ENCODE measurements around the gene ZFX. TPM values are rescaled to one million over a fixed set of nuclear protein-coding genes. Genes with fewer than 3 reads are reported as not detected.
"Not testable (repeated sequence)": the region's sequence is repeated elsewhere in the genome, so short reads cannot be mapped to it uniquely, and the experiment has no call there.

ZFX gene
- total RNA-seq, 4 donors from 2014 or later: 19.2 to 88.0 (median 49.5) TPM

GRCh38 chrX:24117258-24117657 is 32.3 kb upstream of the ZFX start:
- H3K36me3 ChIP-seq: no peaks in the 10 kb centered on the region
- WGBS, 2 donors: 13 to 20% methylated on average over 3 of the region's 3 CpGs
- TF ChIP-seq POLR2A (IDR thresholded peaks at IDR 0.05) (no peak), CTCF (IDR thresholded peaks at IDR 0.05) (no peak)
- peak overlapping the region in 2 of 4 donors; percentile 29 to 38 for H3K27ac ChIP-seq
- no peaks in the 10 kb centered on the region for H3K9me3 ChIP-seq
- intact Hi-C loops (cut with DNase I): no loop called here
- no peak for DNase-seq
- H3K4me1 ChIP-seq: peaks cover 0 to 5% (median 0%) of the 10 kb centered on the region in 3 donors
- no peaks in the 10 kb centered on the region for H3K27me3 ChIP-seq
- H3K4me3 ChIP-seq: no peak overlapping the region

GRCh38 chrX:24124244-24124799 is 25.2 kb upstream of the ZFX start:
- Histone ChIP-seq H3K9me3 (no peaks in the 10 kb centered on the region), H3K4me3 (no peak overlapping the region), H3K4me1 (no peaks in the 10 kb centered on the region), H3K27ac (no peak overlapping the region), H3K27me3 (no peaks in the 10 kb centered on the region), H3K36me3 (no peaks in the 10 kb centered on the region)
- WGBS, 2 donors: 45 to 47% methylated on average over 4 of the region's 4 CpGs
- no peak for TF ChIP-seq POLR2A (IDR thresholded peaks at IDR 0.05)
- DNase-seq: no peak
- intact Hi-C loops (cut with DNase I): no loop called here

GRCh38 chrX:24125028-24125612 is 24.4 kb upstream of the ZFX start:
- no peak for DNase-seq
- WGBS, 2 donors: 63% methylated on average over 5 to 8 of the region's 8 CpGs
- Histone ChIP-seq H3K27me3 (no peaks in the 10 kb centered on the region), H3K4me1 (no peaks in the 10 kb centered on the region), H3K9me3 (no peaks in the 10 kb centered on the region), H3K36me3 (no peaks in the 10 kb centered on the region), H3K4me3 (no peak overlapping the region), H3K27ac (no peak overlapping the region)
- intact Hi-C loops (cut with DNase I): no loop called here
- TF ChIP-seq CTCF (IDR thresholded peaks at IDR 0.05) (no peak), POLR2A (IDR thresholded peaks at IDR 0.05) (no peak)

GRCh38 chrX:24131476-24131875 is 18.1 kb upstream of the ZFX start:
- DNase-seq: no peak
- H3K27ac ChIP-seq: no peak overlapping the region
- H3K27me3 ChIP-seq: no peaks in the 10 kb centered on the region
- H3K36me3 ChIP-seq: no peaks in the 10 kb centered on the region
- H3K4me1 ChIP-seq: no peaks in the 10 kb centered on the region
- TF ChIP-seq CTCF (IDR thresholded peaks at IDR 0.05) (no peak), POLR2A (IDR thresholded peaks at IDR 0.05) (no peak)
- no peak overlapping the region for H3K4me3 ChIP-seq
- intact Hi-C loops (cut with DNase I): no loop called here
- 100% methylated on average over 1 of the region's 1 CpG; no CpG with 5 or more reads in 1 of the 2 donors for WGBS, 2 donors
- H3K9me3 ChIP-seq: no peaks in the 10 kb centered on the region

- intact Hi-C loops (cut with DNase I): no loop called here
- no peak overlapping the region for H3K27ac ChIP-seq
- WGBS, 2 donors: 75% methylated on average over 5 of the region's 5 CpGs; no CpG with 5 or more reads in 1 of the 2 donors
- no peak overlapping the region for H3K4me3 ChIP-seq
- H3K27me3 ChIP-seq: no peaks in the 10 kb centered on the region
- DNase-seq: no peak
- TF ChIP-seq POLR2A (IDR thresholded peaks at IDR 0.05) (no peak), CTCF (IDR thresholded peaks at IDR 0.05) (no peak)
- H3K36me3 ChIP-seq: no peaks in the 10 kb centered on the region
- no peaks in the 10 kb centered on the region for H3K4me1 ChIP-seq
- no peaks in the 10 kb centered on the region for H3K9me3 ChIP-seq
Measured at GRCh38 chrX:24133312-24133711, 16.2 kb upstream of the ZFX start.

- 69 to 100% methylated on average over 1 to 7 of the region's 9 CpGs for WGBS, 2 donors
- H3K36me3 ChIP-seq; H3K9me3 ChIP-seq; DNase-seq; intact Hi-C loops (cut with DNase I); H3K4me1 ChIP-seq; H3K27me3 ChIP-seq; H3K27ac ChIP-seq; H3K4me3 ChIP-seq: not testable (repeated sequence)
Measured at GRCh38 chrX:24135768-24136167, 13.8 kb upstream of the ZFX start.
